Body of pancreas (tissue), 4 donors: ENCODE results near the gene PLGLB2.
"Not testable (repeated sequence)": the region's sequence is repeated elsewhere in the genome, so short reads cannot be mapped to it uniquely, and the experiment has no call there.

Experiments used
- POLR2A ChIP-seq, 3 donors: fragments of 450-650 bp; IDR thresholded peaks; one replicate each; pipeline ENCODE4 v1.6.1; 2016; ENCODE audit warnings: antibody characterized with exemption in 3 of 3, mild to moderate bottlenecking in 2 of 3
- TF ChIP-seq, protein P1 (sequence below), 7 experiments: fragments of 450-650 bp in 4 of 7; fragments of 200-600 bp in 3 of 7; sonication (generic) in 3 of 7; IDR thresholded peaks; one replicate each; pipeline ENCODE4 v1.5.1; 2016 to 2019; ENCODE audit warnings: antibody characterized with exemption in 7 of 7

DNA sequence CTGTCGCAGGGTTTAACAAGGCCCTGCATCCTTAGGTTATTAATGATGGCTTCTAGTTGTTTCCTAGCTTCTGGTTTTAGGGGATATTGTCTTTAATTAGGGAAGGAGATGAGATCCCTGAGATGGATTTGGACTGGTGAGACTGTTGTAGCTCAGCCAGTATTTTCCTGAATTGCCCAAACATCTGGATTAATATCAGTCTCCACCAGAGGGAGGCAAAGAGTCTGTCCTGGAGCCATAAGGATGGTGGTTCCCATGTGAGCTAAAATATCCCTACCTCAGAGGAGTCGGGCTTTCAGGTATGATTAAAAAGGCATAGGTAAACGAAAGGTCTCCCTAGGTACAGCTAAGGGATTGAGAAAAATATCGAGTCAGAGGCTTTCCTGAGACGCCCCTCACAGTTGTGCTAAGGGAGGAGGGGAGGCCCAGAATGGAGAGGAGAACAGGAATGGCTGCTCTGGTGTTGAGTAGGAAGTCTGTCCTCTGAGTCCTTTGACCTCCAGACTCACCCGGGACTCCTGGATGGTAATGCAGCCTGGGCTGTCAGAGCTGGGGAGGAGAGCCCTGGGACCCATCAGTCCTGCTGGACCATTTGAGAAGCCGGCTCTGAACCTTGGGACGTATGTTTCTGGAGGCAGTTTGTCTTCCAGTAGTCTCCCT, 19.8 kb upstream of the PLGLB2 start:
- not testable (repeated sequence) for TF ChIP-seq POLR2A (IDR thresholded peaks at IDR 0.05)
- TF ChIP-seq, protein P1, sequence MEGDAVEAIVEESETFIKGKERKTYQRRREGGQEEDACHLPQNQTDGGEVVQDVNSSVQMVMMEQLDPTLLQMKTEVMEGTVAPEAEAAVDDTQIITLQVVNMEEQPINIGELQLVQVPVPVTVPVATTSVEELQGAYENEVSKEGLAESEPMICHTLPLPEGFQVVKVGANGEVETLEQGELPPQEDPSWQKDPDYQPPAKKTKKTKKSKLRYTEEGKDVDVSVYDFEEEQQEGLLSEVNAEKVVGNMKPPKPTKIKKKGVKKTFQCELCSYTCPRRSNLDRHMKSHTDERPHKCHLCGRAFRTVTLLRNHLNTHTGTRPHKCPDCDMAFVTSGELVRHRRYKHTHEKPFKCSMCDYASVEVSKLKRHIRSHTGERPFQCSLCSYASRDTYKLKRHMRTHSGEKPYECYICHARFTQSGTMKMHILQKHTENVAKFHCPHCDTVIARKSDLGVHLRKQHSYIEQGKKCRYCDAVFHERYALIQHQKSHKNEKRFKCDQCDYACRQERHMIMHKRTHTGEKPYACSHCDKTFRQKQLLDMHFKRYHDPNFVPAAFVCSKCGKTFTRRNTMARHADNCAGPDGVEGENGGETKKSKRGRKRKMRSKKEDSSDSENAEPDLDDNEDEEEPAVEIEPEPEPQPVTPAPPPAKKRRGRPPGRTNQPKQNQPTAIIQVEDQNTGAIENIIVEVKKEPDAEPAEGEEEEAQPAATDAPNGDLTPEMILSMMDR (IDR thresholded peaks at IDR 0.05), result not testable (repeated sequence)
